Measurements from ENCODE around the gene EVI5.

Gene EVI5

GRCh38 chr1:92483610-92484471 is 301.1 kb downstream of the EVI5 start:
- Histone ChIP-seq H3K4me3 (ENCODE audit: low read length) (no peak overlapping the region), H3K27me3 (ENCODE audit: insufficient read depth, low read length) (peaks cover 96% of the 10 kb centered on the region)

GRCh38 chr1:92482665-92483609 is 302.0 kb downstream of the EVI5 start:
- Histone ChIP-seq H3K4me1 (ENCODE audit: insufficient read depth, low read length) (peaks cover 49% of the 10 kb centered on the region), H3K4me3 (ENCODE audit: low read length) (no peak overlapping the region), H3K36me3 (ENCODE audit: insufficient read depth, low read length) (no peaks in the 10 kb centered on the region), H3K9me3 (ENCODE audit: low read length) (no peaks in the 10 kb centered on the region), H2AFZ (ENCODE audit: low read depth, low read length) (no peak overlapping the region), H3K27me3 (ENCODE audit: insufficient read depth, low read length) (peaks cover 96% of the 10 kb centered on the region)

More at GRCh38 chr1:92483610-92484471, 301.1 kb downstream of the EVI5 start:
- H3K4me1 ChIP-seq (ENCODE audit: insufficient read depth, low read length): peaks cover 49% of the 10 kb centered on the region
- no peaks in the 10 kb centered on the region for H3K9me3 ChIP-seq (ENCODE audit: low read length)
- no peak overlapping the region for H2AFZ ChIP-seq (ENCODE audit: low read depth, low read length)
- H3K36me3 ChIP-seq (ENCODE audit: insufficient read depth, low read length): no peaks in the 10 kb centered on the region

GRCh38 chr1:92481971-92482664 is 302.8 kb downstream of the EVI5 start:
- Histone ChIP-seq H3K4me1 (ENCODE audit: insufficient read depth, low read length) (peaks cover 49% of the 10 kb centered on the region), H3K36me3 (ENCODE audit: insufficient read depth, low read length) (no peaks in the 10 kb centered on the region), H2AFZ (ENCODE audit: low read depth, low read length) (no peak overlapping the region), H3K9me3 (ENCODE audit: low read length) (no peaks in the 10 kb centered on the region), H3K4me3 (ENCODE audit: low read length) (no peak overlapping the region), H3K27me3 (ENCODE audit: insufficient read depth, low read length) (peaks cover 96% of the 10 kb centered on the region)

DNA sequence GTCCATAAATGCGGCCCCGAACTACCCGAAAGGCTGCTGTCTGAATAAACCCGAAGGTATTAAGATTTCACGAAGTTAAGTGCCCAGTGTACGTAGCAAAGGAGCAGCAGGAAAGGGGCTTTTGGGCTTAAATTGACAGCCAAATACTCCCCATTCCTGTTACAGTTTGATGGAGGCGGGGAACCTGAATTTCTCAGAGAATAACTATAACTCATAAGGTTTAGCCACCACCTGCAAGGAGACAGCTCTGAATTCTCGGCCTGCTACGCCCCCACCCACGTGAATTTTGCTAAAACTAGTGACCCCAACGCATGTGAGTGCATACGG is 303.3 kb downstream of the EVI5 start:
- Histone ChIP-seq H3K4me3 (ENCODE audit: low read length) (no peak overlapping the region), H3K9me3 (ENCODE audit: low read length) (no peaks in the 10 kb centered on the region), H3K4me1 (ENCODE audit: insufficient read depth, low read length) (peaks cover 49% of the 10 kb centered on the region), H3K36me3 (ENCODE audit: insufficient read depth, low read length) (no peaks in the 10 kb centered on the region), H2AFZ (ENCODE audit: low read depth, low read length) (no peak overlapping the region), H3K27me3 (ENCODE audit: insufficient read depth, low read length) (peaks cover 96% of the 10 kb centered on the region)

- Histone ChIP-seq H3K9me3 (ENCODE audit: low read length) (no peaks in the 10 kb centered on the region), H3K4me1 (ENCODE audit: insufficient read depth, low read length) (peaks cover 46% of the 10 kb centered on the region), H3K4me3 (ENCODE audit: low read length) (no peak overlapping the region)
Observed at GRCh38 chr1:92480813-92481598, 303.9 kb downstream of the EVI5 start.

GRCh38 chr1:92480200-92480812 is 304.6 kb downstream of the EVI5 start:
- H3K27me3 ChIP-seq (ENCODE audit: insufficient read depth, low read length): peaks cover 96% of the 10 kb centered on the region
- H3K9me3 ChIP-seq (ENCODE audit: low read length): no peaks in the 10 kb centered on the region
- H3K36me3 ChIP-seq (ENCODE audit: insufficient read depth, low read length): no peaks in the 10 kb centered on the region
- no peak overlapping the region for H3K4me3 ChIP-seq (ENCODE audit: low read length)
- H2AFZ ChIP-seq (ENCODE audit: low read depth, low read length): peak overlapping the region; percentile 21
- peaks cover 40% of the 10 kb centered on the region for H3K4me1 ChIP-seq (ENCODE audit: insufficient read depth, low read length)

More at GRCh38 chr1:92480813-92481598, 303.9 kb downstream of the EVI5 start:
- Histone ChIP-seq H3K27me3 (ENCODE audit: insufficient read depth, low read length) (peaks cover 97% of the 10 kb centered on the region), H2AFZ (ENCODE audit: low read depth, low read length) (peak overlapping the region; percentile 21), H3K36me3 (ENCODE audit: insufficient read depth, low read length) (no peaks in the 10 kb centered on the region)

DNA sequence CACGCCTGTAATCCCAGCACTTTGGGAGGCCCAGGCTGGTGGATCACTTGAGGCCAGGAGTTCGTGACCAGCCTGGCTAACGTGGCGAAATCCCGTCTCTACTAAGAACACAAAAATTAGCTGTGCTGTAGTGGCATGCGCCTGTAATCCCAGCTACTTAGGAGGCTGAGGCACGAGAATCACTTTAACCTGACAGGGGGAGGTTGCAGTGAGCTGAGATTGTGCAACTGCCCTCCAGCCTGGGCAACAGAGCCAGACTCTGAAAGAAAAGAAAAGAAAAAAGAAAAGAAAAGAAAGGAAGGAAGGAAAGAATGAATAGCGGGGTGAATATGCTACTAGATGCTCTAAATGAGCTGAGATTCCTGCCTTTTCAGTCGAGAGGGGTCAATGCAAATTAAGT is 305.3 kb downstream of the EVI5 start:
- Histone ChIP-seq H2AFZ (ENCODE audit: low read depth, low read length) (no peak overlapping the region), H3K36me3 (ENCODE audit: insufficient read depth, low read length) (no peaks in the 10 kb centered on the region), H3K4me1 (ENCODE audit: insufficient read depth, low read length) (peaks cover 34% of the 10 kb centered on the region), H3K27me3 (ENCODE audit: insufficient read depth, low read length) (peaks cover 94% of the 10 kb centered on the region), H3K4me3 (ENCODE audit: low read length) (no peak overlapping the region), H3K9me3 (ENCODE audit: low read length) (peaks cover 2% of the 10 kb centered on the region)

DNA sequence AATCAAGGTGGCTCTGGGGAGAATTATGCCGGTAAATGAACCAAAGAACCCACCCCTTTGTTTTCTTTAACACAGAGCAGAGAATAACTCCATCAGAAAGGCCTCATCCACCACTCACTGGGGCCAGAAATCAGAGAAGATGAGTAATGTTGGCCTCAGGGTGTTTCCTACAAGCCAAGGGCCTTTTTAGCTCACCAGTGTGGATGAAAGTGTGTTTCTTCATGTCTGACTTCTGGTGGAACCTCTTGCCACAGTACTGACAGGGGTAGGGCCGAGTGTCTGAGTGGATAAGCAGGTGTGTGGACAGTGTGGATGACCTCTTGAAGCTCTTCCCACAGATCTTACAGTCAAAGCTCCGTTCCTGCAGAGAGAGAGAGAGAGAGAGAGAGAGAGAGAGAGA is 306.5 kb downstream of the EVI5 start:
- peaks cover 92% of the 10 kb centered on the region for H3K27me3 ChIP-seq (ENCODE audit: insufficient read depth, low read length)
- H3K36me3 ChIP-seq (ENCODE audit: insufficient read depth, low read length): no peaks in the 10 kb centered on the region
- H3K4me3 ChIP-seq (ENCODE audit: low read length): no peak overlapping the region
- H2AFZ ChIP-seq (ENCODE audit: low read depth, low read length): no peak overlapping the region
- H3K9me3 ChIP-seq (ENCODE audit: low read length): peaks cover 2% of the 10 kb centered on the region
- H3K4me1 ChIP-seq (ENCODE audit: insufficient read depth, low read length): peaks cover 25% of the 10 kb centered on the region

DNA sequence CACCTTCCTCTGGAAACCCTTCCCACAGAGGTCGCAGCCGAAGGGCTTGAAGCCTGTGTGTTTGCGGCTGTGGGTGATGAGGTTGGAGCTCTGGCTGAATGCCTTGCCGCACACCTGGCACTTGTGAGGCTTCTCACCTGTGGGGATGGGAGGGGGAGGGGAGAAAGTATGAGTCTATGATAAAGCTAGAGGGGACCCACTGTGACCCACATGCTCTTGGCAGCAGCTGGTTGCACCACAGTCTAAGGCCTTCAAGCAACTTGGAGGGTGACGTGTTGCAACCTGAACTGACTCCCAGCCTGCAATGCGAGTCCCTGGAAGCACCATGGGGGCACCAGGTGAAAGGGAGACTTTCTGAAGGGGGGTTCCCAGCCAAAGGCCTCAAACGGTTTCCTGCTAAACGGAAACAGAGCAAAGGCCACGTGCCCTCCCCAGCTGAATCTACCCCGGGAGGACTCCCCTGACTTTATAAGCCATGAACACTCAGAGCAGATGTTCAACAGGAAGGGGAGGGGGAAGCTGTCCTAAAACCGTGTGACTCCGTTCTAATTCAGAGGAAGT is 308.8 kb downstream of the EVI5 start:
- peaks cover 12% of the 10 kb centered on the region for H3K4me1 ChIP-seq (ENCODE audit: insufficient read depth, low read length)
- H3K27me3 ChIP-seq (ENCODE audit: insufficient read depth, low read length): peaks cover 74% of the 10 kb centered on the region
- no peaks in the 10 kb centered on the region for H3K36me3 ChIP-seq (ENCODE audit: insufficient read depth, low read length)
- no peak overlapping the region for H3K4me3 ChIP-seq (ENCODE audit: low read length)
- H2AFZ ChIP-seq (ENCODE audit: low read depth, low read length): no peak overlapping the region
- peaks cover 2% of the 10 kb centered on the region for H3K9me3 ChIP-seq (ENCODE audit: low read length)

GRCh38 chr1:92475029-92475428 is 309.9 kb downstream of the EVI5 start:
- H3K27me3 ChIP-seq (ENCODE audit: insufficient read depth, low read length): peaks cover 62% of the 10 kb centered on the region
- H3K36me3 ChIP-seq (ENCODE audit: insufficient read depth, low read length): no peaks in the 10 kb centered on the region
- H3K9me3 ChIP-seq (ENCODE audit: low read length): peaks cover 2% of the 10 kb centered on the region
- H2AFZ ChIP-seq (ENCODE audit: low read depth, low read length): no peak overlapping the region
- peaks cover under 1% of the 10 kb centered on the region for H3K4me1 ChIP-seq (ENCODE audit: insufficient read depth, low read length)
- no peak overlapping the region for H3K4me3 ChIP-seq (ENCODE audit: low read length)

GRCh38 chr1:92473781-92474495 is 311.0 kb downstream of the EVI5 start:
- Histone ChIP-seq H3K4me3 (ENCODE audit: low read length) (no peak overlapping the region), H3K36me3 (ENCODE audit: insufficient read depth, low read length) (no peaks in the 10 kb centered on the region), H3K4me1 (ENCODE audit: insufficient read depth, low read length) (no peaks in the 10 kb centered on the region), H3K9me3 (ENCODE audit: low read length) (peaks cover 2% of the 10 kb centered on the region), H3K27me3 (ENCODE audit: insufficient read depth, low read length) (peaks cover 53% of the 10 kb centered on the region), H2AFZ (ENCODE audit: low read depth, low read length) (no peak overlapping the region)
